ENCODE results near the gene PLEKHF1. TPM values are rescaled to one million over a fixed set of nuclear protein-coding genes. Genes with fewer than 3 reads are reported as not detected.

PLEKHF1 gene
- total and polyA plus RNA-seq, 2 of the 8 experiments (the other 6 are each of a cell fraction or from before 2014, with no cell fraction given): 11.1 to 18.4 TPM

DNA sequence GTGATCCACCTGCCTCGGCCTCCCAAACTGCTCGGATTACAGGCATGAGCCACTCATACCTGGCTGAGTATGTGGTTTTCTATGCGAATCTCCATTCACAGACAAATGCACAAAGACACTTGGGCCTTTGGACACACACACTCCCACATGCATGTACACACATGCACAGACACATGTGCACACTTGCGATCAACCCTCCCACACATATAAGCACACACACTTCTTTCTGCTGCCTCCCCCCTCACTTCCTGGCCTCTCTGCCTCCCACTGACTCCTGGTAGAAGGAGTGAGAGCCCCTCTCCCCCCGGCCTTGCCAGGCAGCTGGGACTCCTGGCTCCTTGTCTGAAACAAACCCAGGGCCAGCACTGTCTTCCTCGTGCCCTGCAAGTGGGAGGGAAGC, 29.3 kb upstream of the PLEKHF1 start (continued):
- TF ChIP-seq, protein P1, sequence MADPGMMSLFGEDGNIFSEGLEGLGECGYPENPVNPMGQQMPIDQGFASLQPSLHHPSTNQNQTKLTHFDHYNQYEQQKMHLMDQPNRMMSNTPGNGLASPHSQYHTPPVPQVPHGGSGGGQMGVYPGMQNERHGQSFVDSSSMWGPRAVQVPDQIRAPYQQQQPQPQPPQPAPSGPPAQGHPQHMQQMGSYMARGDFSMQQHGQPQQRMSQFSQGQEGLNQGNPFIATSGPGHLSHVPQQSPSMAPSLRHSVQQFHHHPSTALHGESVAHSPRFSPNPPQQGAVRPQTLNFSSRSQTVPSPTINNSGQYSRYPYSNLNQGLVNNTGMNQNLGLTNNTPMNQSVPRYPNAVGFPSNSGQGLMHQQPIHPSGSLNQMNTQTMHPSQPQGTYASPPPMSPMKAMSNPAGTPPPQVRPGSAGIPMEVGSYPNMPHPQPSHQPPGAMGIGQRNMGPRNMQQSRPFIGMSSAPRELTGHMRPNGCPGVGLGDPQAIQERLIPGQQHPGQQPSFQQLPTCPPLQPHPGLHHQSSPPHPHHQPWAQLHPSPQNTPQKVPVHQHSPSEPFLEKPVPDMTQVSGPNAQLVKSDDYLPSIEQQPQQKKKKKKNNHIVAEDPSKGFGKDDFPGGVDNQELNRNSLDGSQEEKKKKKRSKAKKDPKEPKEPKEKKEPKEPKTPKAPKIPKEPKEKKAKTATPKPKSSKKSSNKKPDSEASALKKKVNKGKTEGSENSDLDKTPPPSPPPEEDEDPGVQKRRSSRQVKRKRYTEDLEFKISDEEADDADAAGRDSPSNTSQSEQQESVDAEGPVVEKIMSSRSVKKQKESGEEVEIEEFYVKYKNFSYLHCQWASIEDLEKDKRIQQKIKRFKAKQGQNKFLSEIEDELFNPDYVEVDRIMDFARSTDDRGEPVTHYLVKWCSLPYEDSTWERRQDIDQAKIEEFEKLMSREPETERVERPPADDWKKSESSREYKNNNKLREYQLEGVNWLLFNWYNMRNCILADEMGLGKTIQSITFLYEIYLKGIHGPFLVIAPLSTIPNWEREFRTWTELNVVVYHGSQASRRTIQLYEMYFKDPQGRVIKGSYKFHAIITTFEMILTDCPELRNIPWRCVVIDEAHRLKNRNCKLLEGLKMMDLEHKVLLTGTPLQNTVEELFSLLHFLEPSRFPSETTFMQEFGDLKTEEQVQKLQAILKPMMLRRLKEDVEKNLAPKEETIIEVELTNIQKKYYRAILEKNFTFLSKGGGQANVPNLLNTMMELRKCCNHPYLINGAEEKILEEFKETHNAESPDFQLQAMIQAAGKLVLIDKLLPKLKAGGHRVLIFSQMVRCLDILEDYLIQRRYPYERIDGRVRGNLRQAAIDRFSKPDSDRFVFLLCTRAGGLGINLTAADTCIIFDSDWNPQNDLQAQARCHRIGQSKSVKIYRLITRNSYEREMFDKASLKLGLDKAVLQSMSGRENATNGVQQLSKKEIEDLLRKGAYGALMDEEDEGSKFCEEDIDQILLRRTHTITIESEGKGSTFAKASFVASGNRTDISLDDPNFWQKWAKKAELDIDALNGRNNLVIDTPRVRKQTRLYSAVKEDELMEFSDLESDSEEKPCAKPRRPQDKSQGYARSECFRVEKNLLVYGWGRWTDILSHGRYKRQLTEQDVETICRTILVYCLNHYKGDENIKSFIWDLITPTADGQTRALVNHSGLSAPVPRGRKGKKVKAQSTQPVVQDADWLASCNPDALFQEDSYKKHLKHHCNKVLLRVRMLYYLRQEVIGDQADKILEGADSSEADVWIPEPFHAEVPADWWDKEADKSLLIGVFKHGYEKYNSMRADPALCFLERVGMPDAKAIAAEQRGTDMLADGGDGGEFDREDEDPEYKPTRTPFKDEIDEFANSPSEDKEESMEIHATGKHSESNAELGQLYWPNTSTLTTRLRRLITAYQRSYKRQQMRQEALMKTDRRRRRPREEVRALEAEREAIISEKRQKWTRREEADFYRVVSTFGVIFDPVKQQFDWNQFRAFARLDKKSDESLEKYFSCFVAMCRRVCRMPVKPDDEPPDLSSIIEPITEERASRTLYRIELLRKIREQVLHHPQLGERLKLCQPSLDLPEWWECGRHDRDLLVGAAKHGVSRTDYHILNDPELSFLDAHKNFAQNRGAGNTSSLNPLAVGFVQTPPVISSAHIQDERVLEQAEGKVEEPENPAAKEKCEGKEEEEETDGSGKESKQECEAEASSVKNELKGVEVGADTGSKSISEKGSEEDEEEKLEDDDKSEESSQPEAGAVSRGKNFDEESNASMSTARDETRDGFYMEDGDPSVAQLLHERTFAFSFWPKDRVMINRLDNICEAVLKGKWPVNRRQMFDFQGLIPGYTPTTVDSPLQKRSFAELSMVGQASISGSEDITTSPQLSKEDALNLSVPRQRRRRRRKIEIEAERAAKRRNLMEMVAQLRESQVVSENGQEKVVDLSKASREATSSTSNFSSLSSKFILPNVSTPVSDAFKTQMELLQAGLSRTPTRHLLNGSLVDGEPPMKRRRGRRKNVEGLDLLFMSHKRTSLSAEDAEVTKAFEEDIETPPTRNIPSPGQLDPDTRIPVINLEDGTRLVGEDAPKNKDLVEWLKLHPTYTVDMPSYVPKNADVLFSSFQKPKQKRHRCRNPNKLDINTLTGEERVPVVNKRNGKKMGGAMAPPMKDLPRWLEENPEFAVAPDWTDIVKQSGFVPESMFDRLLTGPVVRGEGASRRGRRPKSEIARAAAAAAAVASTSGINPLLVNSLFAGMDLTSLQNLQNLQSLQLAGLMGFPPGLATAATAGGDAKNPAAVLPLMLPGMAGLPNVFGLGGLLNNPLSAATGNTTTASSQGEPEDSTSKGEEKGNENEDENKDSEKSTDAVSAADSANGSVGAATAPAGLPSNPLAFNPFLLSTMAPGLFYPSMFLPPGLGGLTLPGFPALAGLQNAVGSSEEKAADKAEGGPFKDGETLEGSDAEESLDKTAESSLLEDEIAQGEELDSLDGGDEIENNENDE (IDR thresholded peaks at IDR 0.05; ENCODE audit: insufficient replicate concordance, low read length): no peak
- TF ChIP-seq BACH1 (IDR thresholded peaks at IDR 0.05; ENCODE audit: low read length) (no peak), TCF12 (IDR thresholded peaks at IDR 0.05; ENCODE audit: low read depth, low read length) (no peak), YY1 (IDR thresholded peaks at IDR 0.05; ENCODE audit: low read depth, low read length) (no peak), KDM1A (IDR thresholded peaks at IDR 0.05; ENCODE audit: borderline replicate concordance, low read length) (no peak)

Data from H1 (cell line).